SK-N-SH treated with all-trans-retinoic acid at 6 μM for 48 hours (cell line): Measurements from ENCODE around the gene PID1.

Source experiments
- ARNTL ChIP-seq: fragments of 450-650 bp; formaldehyde crosslinking; IDR thresholded peaks from 2 replicates; pipeline ENCODE4 v1.5.0; 2020; ENCODE audit warnings: low read depth, mild to moderate bottlenecking, moderate library complexity, borderline replicate concordance
- CSDC2 ChIP-seq: fragments of 250-450 bp; sonication (Bioruptor Pico); IDR thresholded peaks from 2 replicates; pipeline ENCODE4 v1.5.0; 2020; ENCODE audit warnings: mild to moderate bottlenecking, moderate library complexity
- ESRRG ChIP-seq: fragments of 250-450 bp; sonication (Bioruptor Pico); IDR thresholded peaks from 2 replicates; pipeline ENCODE4 v1.6.1; 2021; ENCODE audit warnings: mild to moderate bottlenecking
- ISL1 ChIP-seq: fragments of 250-450 bp; sonication (Bioruptor Pico); IDR thresholded peaks from 2 replicates; pipeline ENCODE4 v2.1.2; 2022; ENCODE audit warnings: mild to moderate bottlenecking, moderate library complexity
- PPARA ChIP-seq: fragments of 250-450 bp; sonication (Bioruptor Pico); IDR thresholded peaks from 2 replicates; pipeline ENCODE4 v1.5.0; 2020; ENCODE audit warnings: mild to moderate bottlenecking, borderline replicate concordance
- TOX ChIP-seq: fragments of 250-450 bp; sonication (Bioruptor Pico); IDR thresholded peaks from 2 replicates; pipeline ENCODE4 v1.8.0; 2021; ENCODE audit warnings: mild to moderate bottlenecking, moderate library complexity, borderline replicate concordance
- ZFP3 ChIP-seq: fragments of 250-450 bp; sonication (Bioruptor Pico); IDR thresholded peaks from 2 replicates; pipeline ENCODE4 v1.5.0; 2020; ENCODE audit warnings: mild to moderate bottlenecking, moderate library complexity
- ZFP30 ChIP-seq: fragments of 450-650 bp; formaldehyde crosslinking; IDR thresholded peaks from 2 replicates; pipeline ENCODE4 v1.5.0; 2022; ENCODE audit warnings: mild to moderate bottlenecking, moderate library complexity
- ZNF565 ChIP-seq: fragments of 450-650 bp; formaldehyde crosslinking; conservative IDR thresholded peaks from 2 replicates; pipeline ENCODE4 v1.5.0; 2020; ENCODE audit warnings: low read depth, mild to moderate bottlenecking, moderate library complexity
- TF ChIP-seq, protein P1 (sequence below): fragments of 250-450 bp; sonication (Bioruptor Pico); IDR thresholded peaks from 2 replicates; pipeline ENCODE4 v1.5.0; 2020; ENCODE audit warnings: mild to moderate bottlenecking, moderate library complexity
- TF ChIP-seq, protein P2 (sequence below): fragments of 250-450 bp; sonication (Bioruptor Pico); IDR thresholded peaks from 2 replicates; pipeline ENCODE4 v1.8.0; 2021; ENCODE audit warnings: low read depth, mild to moderate bottlenecking, moderate library complexity, borderline replicate concordance
- TF ChIP-seq, protein P3 (sequence below): fragments of 250-450 bp; sonication (Bioruptor Pico); IDR thresholded peaks from 2 replicates; pipeline ENCODE4 v1.8.0; 2020; ENCODE audit warnings: mild to moderate bottlenecking, moderate library complexity, borderline replicate concordance

DNA sequence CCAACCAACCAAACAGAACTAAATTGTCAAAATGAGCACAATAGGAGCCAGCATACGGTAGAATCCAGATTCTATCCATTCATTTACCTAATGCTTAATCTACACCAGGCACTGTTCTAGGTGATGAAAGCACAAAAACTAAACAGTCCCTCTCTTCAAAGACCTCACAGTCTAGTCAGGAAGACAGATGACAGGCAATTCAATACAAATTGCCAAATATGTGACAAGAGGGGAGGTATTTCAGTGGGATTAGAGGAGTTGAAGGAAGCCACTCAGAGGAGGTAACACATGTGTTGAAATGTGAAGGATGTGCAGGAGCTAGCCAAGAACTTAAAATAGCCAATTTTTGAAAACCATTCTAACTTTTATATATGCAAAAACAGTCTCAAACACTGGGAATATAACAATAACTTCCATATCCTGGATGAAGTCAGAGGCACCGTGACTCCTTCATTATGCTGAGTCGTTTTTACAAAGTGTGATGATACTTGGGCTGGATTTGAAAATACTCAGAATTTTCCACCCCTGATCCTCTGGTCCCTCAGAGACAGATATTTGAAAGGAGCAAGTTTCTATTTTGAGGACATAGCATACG is 204.9 kb downstream of the PID1 start:
- TF ChIP-seq ESRRG (CRISPR knock-in tag) (no peak), ZNF565 (CRISPR knock-in tag) (no peak), ZFP3 (no peak), PPARA (CRISPR knock-in tag) (no peak), TOX (CRISPR knock-in tag) (no peak), CSDC2 (CRISPR knock-in tag) (no peak), ARNTL (CRISPR knock-in tag) (no peak), ISL1 (CRISPR knock-in tag) (no peak), ZFP30 (CRISPR knock-in tag) (no peak)
- TF ChIP-seq, protein P1, sequence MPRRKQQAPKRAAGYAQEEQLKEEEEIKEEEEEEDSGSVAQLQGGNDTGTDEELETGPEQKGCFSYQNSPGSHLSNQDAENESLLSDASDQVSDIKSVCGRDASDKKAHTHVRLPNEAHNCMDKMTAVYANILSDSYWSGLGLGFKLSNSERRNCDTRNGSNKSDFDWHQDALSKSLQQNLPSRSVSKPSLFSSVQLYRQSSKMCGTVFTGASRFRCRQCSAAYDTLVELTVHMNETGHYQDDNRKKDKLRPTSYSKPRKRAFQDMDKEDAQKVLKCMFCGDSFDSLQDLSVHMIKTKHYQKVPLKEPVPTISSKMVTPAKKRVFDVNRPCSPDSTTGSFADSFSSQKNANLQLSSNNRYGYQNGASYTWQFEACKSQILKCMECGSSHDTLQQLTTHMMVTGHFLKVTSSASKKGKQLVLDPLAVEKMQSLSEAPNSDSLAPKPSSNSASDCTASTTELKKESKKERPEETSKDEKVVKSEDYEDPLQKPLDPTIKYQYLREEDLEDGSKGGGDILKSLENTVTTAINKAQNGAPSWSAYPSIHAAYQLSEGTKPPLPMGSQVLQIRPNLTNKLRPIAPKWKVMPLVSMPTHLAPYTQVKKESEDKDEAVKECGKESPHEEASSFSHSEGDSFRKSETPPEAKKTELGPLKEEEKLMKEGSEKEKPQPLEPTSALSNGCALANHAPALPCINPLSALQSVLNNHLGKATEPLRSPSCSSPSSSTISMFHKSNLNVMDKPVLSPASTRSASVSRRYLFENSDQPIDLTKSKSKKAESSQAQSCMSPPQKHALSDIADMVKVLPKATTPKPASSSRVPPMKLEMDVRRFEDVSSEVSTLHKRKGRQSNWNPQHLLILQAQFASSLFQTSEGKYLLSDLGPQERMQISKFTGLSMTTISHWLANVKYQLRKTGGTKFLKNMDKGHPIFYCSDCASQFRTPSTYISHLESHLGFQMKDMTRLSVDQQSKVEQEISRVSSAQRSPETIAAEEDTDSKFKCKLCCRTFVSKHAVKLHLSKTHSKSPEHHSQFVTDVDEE (CRISPR knock-in tag) = no peak
- TF ChIP-seq, protein P2, sequence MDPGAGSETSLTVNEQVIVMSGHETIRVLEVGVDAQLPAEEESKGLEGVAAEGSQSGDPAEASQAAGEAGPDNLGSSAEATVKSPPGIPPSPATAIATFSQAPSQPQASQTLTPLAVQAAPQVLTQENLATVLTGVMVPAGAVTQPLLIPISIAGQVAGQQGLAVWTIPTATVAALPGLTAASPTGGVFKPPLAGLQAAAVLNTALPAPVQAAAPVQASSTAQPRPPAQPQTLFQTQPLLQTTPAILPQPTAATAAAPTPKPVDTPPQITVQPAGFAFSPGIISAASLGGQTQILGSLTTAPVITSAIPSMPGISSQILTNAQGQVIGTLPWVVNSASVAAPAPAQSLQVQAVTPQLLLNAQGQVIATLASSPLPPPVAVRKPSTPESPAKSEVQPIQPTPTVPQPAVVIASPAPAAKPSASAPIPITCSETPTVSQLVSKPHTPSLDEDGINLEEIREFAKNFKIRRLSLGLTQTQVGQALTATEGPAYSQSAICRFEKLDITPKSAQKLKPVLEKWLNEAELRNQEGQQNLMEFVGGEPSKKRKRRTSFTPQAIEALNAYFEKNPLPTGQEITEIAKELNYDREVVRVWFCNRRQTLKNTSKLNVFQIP (CRISPR knock-in tag) = no peak
- TF ChIP-seq, protein P3, sequence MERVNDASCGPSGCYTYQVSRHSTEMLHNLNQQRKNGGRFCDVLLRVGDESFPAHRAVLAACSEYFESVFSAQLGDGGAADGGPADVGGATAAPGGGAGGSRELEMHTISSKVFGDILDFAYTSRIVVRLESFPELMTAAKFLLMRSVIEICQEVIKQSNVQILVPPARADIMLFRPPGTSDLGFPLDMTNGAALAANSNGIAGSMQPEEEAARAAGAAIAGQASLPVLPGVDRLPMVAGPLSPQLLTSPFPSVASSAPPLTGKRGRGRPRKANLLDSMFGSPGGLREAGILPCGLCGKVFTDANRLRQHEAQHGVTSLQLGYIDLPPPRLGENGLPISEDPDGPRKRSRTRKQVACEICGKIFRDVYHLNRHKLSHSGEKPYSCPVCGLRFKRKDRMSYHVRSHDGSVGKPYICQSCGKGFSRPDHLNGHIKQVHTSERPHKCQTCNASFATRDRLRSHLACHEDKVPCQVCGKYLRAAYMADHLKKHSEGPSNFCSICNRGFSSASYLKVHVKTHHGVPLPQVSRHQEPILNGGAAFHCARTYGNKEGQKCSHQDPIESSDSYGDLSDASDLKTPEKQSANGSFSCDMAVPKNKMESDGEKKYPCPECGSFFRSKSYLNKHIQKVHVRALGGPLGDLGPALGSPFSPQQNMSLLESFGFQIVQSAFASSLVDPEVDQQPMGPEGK (CRISPR knock-in tag) = no peak
